Measurements from ENCODE around the gene POLR1A. TPM values are rescaled to one million over a fixed set of nuclear protein-coding genes. Genes with fewer than 3 reads are reported as not detected.

POLR1A gene
- total RNA-seq, 1 experiment from 2014 or later, result 62.7 TPM

- Histone ChIP-seq H3K18ac (ENCODE audit: insufficient read length, low read depth, low read length) (no peak overlapping the region), H2BK15ac (ENCODE audit: low read depth, low read length) (no peak overlapping the region), H3K27ac (ENCODE audit: insufficient read length, low read depth, low read length) (no peak overlapping the region), H2BK20ac (ENCODE audit: low read depth, low read length, poor library complexity, severe bottlenecking) (no peak overlapping the region), H4K8ac (replicated peaks; ENCODE audit: insufficient read length, low read depth, low read length) (no peak overlapping the region), H3K23me2 (ENCODE audit: insufficient read length, low read depth, low read length, poor library complexity, severe bottlenecking) (no peaks in the 10 kb centered on the region), H3K79me2 (ENCODE audit: insufficient read depth, low read length) (no peaks in the 10 kb centered on the region), H2BK12ac (ENCODE audit: insufficient read length, low read depth, low read length) (no peak overlapping the region), H3K9me3 (ENCODE audit: control insufficient read depth, low read depth, low read length) (peaks cover 4% of the 10 kb centered on the region), H3K9ac (ENCODE audit: extremely low read depth, insufficient read length, low read length) (no peak overlapping the region), H3T11ph (ENCODE audit: low read length) (no peak overlapping the region), H3K56ac (ENCODE audit: insufficient read length, low read depth, low read length) (no peak overlapping the region), H2BK120ac (ENCODE audit: low read depth, low read length, poor library complexity, severe bottlenecking) (no peak overlapping the region), H2BK5ac (ENCODE audit: insufficient read length, low read length) (no peak overlapping the region), H4K5ac (ENCODE audit: insufficient read length, low read depth, low read length) (no peak overlapping the region), H3K27me3 (ENCODE audit: insufficient read depth, low read length) (no peaks in the 10 kb centered on the region), H3K4me1 (ENCODE audit: insufficient read depth, low read length) (no peaks in the 10 kb centered on the region), H3K4ac (ENCODE audit: low read depth, low read length) (no peak overlapping the region), H4K20me1 (ENCODE audit: control insufficient read depth, insufficient read depth, insufficient read length) (no peaks in the 10 kb centered on the region), H2AK5ac (ENCODE audit: insufficient read length, low read length) (no peak overlapping the region), H3K79me1 (ENCODE audit: insufficient read depth, low read depth, low read length, poor library complexity, severe bottlenecking) (no peaks in the 10 kb centered on the region), H3K23ac (ENCODE audit: insufficient read length, low read depth, low read length) (no peak overlapping the region), H2AFZ (ENCODE audit: low read length) (no peak overlapping the region), H3K4me2 (ENCODE audit: insufficient read depth, insufficient read length, low read length) (no peak overlapping the region), H4K91ac (ENCODE audit: insufficient read length, low read depth, low read length) (no peak overlapping the region), H3K14ac (ENCODE audit: insufficient read depth, low read length) (no peak overlapping the region)
- H3K4me1 Mint-ChIP-seq, result peaks cover 7 to 13% of the 10 kb centered on the region in 2 experiments
- peaks cover 14 to 18% of the 10 kb centered on the region in 2 experiments for H3K9me3 Mint-ChIP-seq
- no peaks in the 10 kb centered on the region; the same call in 1 of the 2 replicates for H3K27me3 Mint-ChIP-seq (ENCODE audit: low read depth)
- no peak overlapping the region for H3K4me3 Mint-ChIP-seq
- WGBS (ENCODE audit: extremely low coverage, insufficient read length, low lambda C conversion rate), result no CpG with 5 or more reads among the region's 1 CpG
- TF ChIP-seq, protein P1, sequence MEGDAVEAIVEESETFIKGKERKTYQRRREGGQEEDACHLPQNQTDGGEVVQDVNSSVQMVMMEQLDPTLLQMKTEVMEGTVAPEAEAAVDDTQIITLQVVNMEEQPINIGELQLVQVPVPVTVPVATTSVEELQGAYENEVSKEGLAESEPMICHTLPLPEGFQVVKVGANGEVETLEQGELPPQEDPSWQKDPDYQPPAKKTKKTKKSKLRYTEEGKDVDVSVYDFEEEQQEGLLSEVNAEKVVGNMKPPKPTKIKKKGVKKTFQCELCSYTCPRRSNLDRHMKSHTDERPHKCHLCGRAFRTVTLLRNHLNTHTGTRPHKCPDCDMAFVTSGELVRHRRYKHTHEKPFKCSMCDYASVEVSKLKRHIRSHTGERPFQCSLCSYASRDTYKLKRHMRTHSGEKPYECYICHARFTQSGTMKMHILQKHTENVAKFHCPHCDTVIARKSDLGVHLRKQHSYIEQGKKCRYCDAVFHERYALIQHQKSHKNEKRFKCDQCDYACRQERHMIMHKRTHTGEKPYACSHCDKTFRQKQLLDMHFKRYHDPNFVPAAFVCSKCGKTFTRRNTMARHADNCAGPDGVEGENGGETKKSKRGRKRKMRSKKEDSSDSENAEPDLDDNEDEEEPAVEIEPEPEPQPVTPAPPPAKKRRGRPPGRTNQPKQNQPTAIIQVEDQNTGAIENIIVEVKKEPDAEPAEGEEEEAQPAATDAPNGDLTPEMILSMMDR (conservative IDR thresholded peaks at IDR 0.05), result no peak
- H3K36me3 Mint-ChIP-seq (ENCODE audit: insufficient read depth in 1 of 3, low read depth in 3 of 3), result peaks cover 0 to 4% (median 2%) of the 10 kb centered on the region in 3 experiments; a peak in 2 of 7 replicates
- DNase-seq, result peak; percentile 2
- H3K27ac Mint-ChIP-seq, result no peak overlapping the region
Observed at GRCh38 chr2:86001326-86001725, 104.4 kb downstream of the POLR1A start.
